A549 (cell line): ENCODE data around the gene PIP5KL1. TPM values are rescaled to one million over a fixed set of nuclear protein-coding genes. Genes with fewer than 3 reads are reported as not detected.
A peak's percentile ranks its signal among the peaks of the same experiment; 100 is the strongest.

Experiments
- ATAC-seq, 2 experiments: fragments of 200-7000 bp in 1 of 2; fragments of >200 bp in 1 of 2; cut with Nextera tagmentation in 1 of 2; cut with Tn5 transposase in 1 of 2; 3 replicates each; pipeline versions ENCODE4 v1.8.0 to v1.9.1; 2018 to 2020; ENCODE audit warnings: mild to moderate bottlenecking in 1 of 2, moderate library complexity in 1 of 2
- CTCF ChIA-PET: fragments of 300-600 bp; sonication (Branson Sonifier 250); formaldehyde crosslinking; extraction: SDS; loops from one replicate; lab custom pipeline; 2021; ENCODE audit warnings: antibody characterized with exemption, inconsistent platforms; lab: Yijun Ruan, JAX
- POLR2A ChIA-PET: fragments of 350-600 bp; formaldehyde crosslinking; extraction: SDS; loops from one replicate; lab custom pipeline; 2021; ENCODE audit warnings: antibody characterized with exemption, inconsistent platforms; lab: Yijun Ruan, JAX
- DNase-seq, 2 experiments: peaks; one replicate each; pipeline versions ENCODE4 v3.0.0 to v3.0.0-alpha.2; 2011 to 2016; ENCODE audit warnings: low read depth in 1 of 2, low spot score in 1 of 2
- FAIRE-seq: peaks from 2 replicates; lab custom pipeline; 2011; peaks lifted over from hg19 to GRCh38; lab: Jason Lieb, UNC
- H3K27ac ChIP-seq, 2 experiments: fragments of >200 bp; sonication (Bioruptor Twin); formaldehyde crosslinking; 3 replicates each; pipeline ENCODE4 v1.5.1; 2016 to 2017
- H3K4me1 ChIP-seq: fragments of >200 bp; sonication (Bioruptor Twin); formaldehyde crosslinking; 3 replicates; pipeline ENCODE4 v1.6.1; 2016
- H3K4me2 ChIP-seq: fragments of >200 bp; sonication (Bioruptor Twin); formaldehyde crosslinking; 3 replicates; pipeline ENCODE4 v1.6.1; 2016
- H3K4me3 ChIP-seq: fragments of >200 bp; sonication (Bioruptor Twin); formaldehyde crosslinking; 3 replicates; pipeline ENCODE4 v1.5.1; 2016
- H3K9me3 ChIP-seq: fragments of >200 bp; sonication (Bioruptor Twin); formaldehyde crosslinking; 3 replicates; pipeline ENCODE4 v1.6.1; 2016
- CHD2 ChIP-seq: fragments of 150-350 bp; IDR thresholded peaks from 2 replicates; pipeline ENCODE4 v1.6.1; 2014; ENCODE audit warnings: low read length; ENCODE audit not compliant: partially characterized antibody
- EHF ChIP-seq: fragments of 250-450 bp; sonication (Bioruptor Pico); IDR thresholded peaks from 2 replicates; pipeline ENCODE4 v1.5.0; 2020; ENCODE audit warnings: mild to moderate bottlenecking
- FOSB ChIP-seq: fragments of 250-450 bp; sonication (Bioruptor Pico); IDR thresholded peaks from 2 replicates; pipeline ENCODE4 v1.5.0; 2020; ENCODE audit warnings: mild to moderate bottlenecking, moderate library complexity
- HEYL ChIP-seq: fragments of 250-450 bp; sonication (Bioruptor Pico); IDR thresholded peaks from 2 replicates; pipeline ENCODE4 v1.8.0; 2021; ENCODE audit warnings: mild to moderate bottlenecking, moderate library complexity
- HOXB5 ChIP-seq: fragments of 250-450 bp; sonication (Bioruptor Pico); IDR thresholded peaks from 2 replicates; pipeline ENCODE4 v1.5.0; 2020; ENCODE audit warnings: mild to moderate bottlenecking, moderate library complexity
- JUN ChIP-seq, 2 experiments: fragments of >200 bp; sonication (Bioruptor Twin); formaldehyde crosslinking; IDR thresholded peaks; 2 replicates in 1 of 2; 3 replicates in 1 of 2; pipeline ENCODE4 v1.6.1; 2016 to 2017
- JUNB ChIP-seq: fragments of >200 bp; sonication (Bioruptor Twin); formaldehyde crosslinking; IDR thresholded peaks from 2 replicates; pipeline ENCODE4 v1.6.1; 2016
- NPAS2 ChIP-seq: fragments of 250-450 bp; sonication (Bioruptor Pico); IDR thresholded peaks from 2 replicates; pipeline ENCODE4 v1.8.0; 2022; ENCODE audit warnings: mild to moderate bottlenecking, moderate library complexity, borderline replicate concordance
- PHF8 ChIP-seq: fragments of 200-600 bp; sonication (generic); IDR thresholded peaks from 2 replicates; pipeline ENCODE4 v1.6.1; 2016; ENCODE audit warnings: low read depth, mild to moderate bottlenecking, antibody characterized with exemption, moderate library complexity, borderline replicate concordance
- POLR2AphosphoS2 ChIP-seq: conservative IDR thresholded peaks from 2 replicates; pipeline ENCODE4 v1.6.1; 2012; ENCODE audit warnings: low read length, improper control_type of control experiment, inconsistent platforms
- RNF2 ChIP-seq: fragments of 200-600 bp; sonication (generic); IDR thresholded peaks from 2 replicates; pipeline ENCODE4 v1.6.1; 2016; ENCODE audit warnings: low read depth, mild to moderate bottlenecking, antibody characterized with exemption, moderate library complexity, borderline replicate concordance
- SMC3 ChIP-seq: fragments of >200 bp; sonication (Bioruptor Twin); formaldehyde crosslinking; IDR thresholded peaks from 3 replicates; pipeline ENCODE4 v1.6.1; 2018; ENCODE audit warnings: inconsistent platforms
- SREBF2 ChIP-seq: fragments of 450-650 bp; IDR thresholded peaks from 2 replicates; pipeline ENCODE4 v1.6.1; 2014; ENCODE audit warnings: mild to moderate bottlenecking, moderate library complexity
- TP53 ChIP-seq: fragments of 250-450 bp; sonication (Bioruptor Pico); IDR thresholded peaks from 2 replicates; pipeline ENCODE4 v1.5.0; 2021; ENCODE audit warnings: mild to moderate bottlenecking, moderate library complexity
- ZNF302 ChIP-seq: fragments of 250-450 bp; sonication (Bioruptor Pico); IDR thresholded peaks from 2 replicates; pipeline ENCODE4 v1.9.0; 2021; ENCODE audit warnings: inconsistent platforms, mild to moderate bottlenecking, moderate library complexity
- WGBS: methylation state at CpG from one replicate; pipeline ENCODE4 v1.1.6; 2017; ENCODE audit errors: missing lambda C conversion rate; 5-methylcytosine and 5-hydroxymethylcytosine counted together
- polyA plus RNA-seq, 4 experiments: library from polyadenylated mRNA; depleted of rRNA in 3 of 4; stranded (reverse); fragments of >200 nt; fragmentation: RNase III in 1 of 4; extraction: RNeasy Plus Mini Kit Qiagen cat#74134 plus additional on column Dnase treatment in 1 of 4; gene quantifications; 2 replicates in 3 of 4; 3 replicates in 1 of 4; pipeline ENCODE4 v1.2.3, GENCODE V29; 2011 to 2017
- TF ChIP-seq, protein P1 (sequence below): IDR thresholded peaks from 2 replicates; pipeline ENCODE4 v1.6.1; 2012

The PIP5KL1 gene
- polyA plus RNA-seq, 2 of the 4 experiments (the other 2 are of a cell fraction) = 2.4 to 2.5 TPM

DNA sequence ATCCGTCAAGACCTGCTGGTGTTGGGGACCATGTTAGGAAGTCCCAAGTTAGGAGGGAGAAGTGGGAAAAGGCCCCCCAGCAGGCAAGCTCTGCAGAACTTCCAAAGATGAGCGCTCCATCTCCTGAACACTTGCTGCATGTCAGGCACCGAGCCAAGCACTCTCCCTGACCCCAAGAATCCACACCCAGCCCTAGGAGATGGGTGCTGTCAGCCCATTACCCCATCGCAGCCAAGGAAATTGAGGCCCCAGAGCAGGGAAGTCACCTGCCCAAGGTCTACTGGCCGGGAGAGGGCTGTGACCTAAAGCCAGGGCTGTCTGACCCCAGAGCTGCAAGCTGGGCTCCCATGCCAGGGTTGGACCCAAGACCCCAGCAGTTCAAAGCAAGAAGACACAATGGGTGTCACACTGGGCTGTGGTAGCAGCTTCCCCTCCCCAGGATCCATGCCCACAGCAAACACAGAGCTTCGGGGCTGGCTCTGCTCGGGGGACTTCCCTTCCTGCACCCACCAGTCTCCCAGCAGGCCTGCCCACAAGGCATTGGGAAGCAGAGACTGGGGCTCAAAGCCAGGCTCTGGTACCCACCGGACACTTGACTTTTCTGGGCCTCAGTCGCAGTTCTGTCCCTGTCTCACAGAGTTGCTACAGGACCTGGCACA is 36.7 kb upstream of the PIP5KL1 start:
- CTCF ChIA-PET = interaction anchor here (0.6 to 19.4 kb wide), 8 partner anchors 9 to 67 kb away, joined by 3 to 365 read pairs (median 6); partner anchors contain the start of gene DPM2
- POLR2A ChIA-PET = interaction anchor here (1.0 kb wide), 1 partner anchor 127 kb away, joined by 3 read pairs; no protein-coding TSS in a partner anchor
- WGBS = 64% methylated on average over 6 of the region's 9 CpGs
- peak overlapping the region; percentile 98 for H3K4me2 ChIP-seq
- H3K9me3 ChIP-seq = no peaks in the 10 kb centered on the region
- FAIRE-seq (no peak), DNase-seq (no peak), ATAC-seq (no peak)
- H3K27ac ChIP-seq = peak overlapping the region; percentile 89 to 98
- TF ChIP-seq PHF8 = no peak
- no peak overlapping the region for H3K4me3 ChIP-seq
- H3K4me1 ChIP-seq = peaks cover 99% of the 10 kb centered on the region

DNA sequence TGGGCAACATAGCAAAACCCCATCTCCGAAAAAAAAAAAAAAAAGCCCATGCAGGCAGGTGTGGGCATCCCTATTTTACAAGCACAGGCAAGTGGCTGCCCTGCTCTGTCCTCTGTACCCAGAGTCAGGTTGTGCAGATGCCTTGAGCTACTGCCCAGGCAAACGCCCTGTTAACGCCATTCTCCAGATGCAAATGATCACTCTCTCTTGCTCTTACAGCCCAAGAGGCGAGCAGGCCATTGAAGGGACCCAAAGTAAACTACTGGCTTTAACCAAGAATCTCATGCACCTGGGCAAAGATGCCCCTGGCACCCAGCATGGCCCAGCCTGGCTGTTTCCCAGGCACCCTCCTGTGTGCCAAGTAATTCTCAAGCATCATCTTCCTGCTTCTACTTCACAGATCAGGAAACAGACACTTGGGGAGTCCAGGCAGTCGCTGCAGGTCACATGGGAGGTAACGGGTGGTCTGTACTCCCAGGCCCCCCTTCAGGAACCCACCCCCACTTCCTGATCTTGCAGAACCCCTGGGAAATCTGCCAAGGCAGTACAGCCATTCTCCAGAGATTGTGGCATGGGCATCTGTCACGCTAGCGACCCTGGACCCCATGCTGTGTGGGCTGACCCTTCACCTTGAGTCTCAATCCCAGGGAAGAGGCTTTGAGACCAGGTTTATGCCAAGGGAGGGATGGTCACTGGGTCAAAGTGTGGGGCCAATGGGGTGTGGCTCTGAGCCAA is 36.0 kb upstream of the PIP5KL1 start:
- POLR2A ChIA-PET = interaction anchor here (0.7 to 2.1 kb wide), 3 partner anchors 15 to 195 kb away, joined by 4 to 10 read pairs (median 4); partner anchors contain the start of gene EEIG1
- no peak overlapping the region for H3K4me3 ChIP-seq
- H3K4me1 ChIP-seq = peaks cover 94% of the 10 kb centered on the region
- H3K4me2 ChIP-seq = peak overlapping the region; percentile 98
- FAIRE-seq = no peak
- 75% methylated on average over 8 of the region's 8 CpGs for WGBS
- CTCF ChIA-PET = interaction anchor here (0.7 to 19.4 kb wide), 7 partner anchors 9 to 151 kb away, joined by 3 to 365 read pairs (median 9); partner anchors contain the start of gene DPM2
- H3K27ac ChIP-seq = peak overlapping the region; percentile 89 to 98
- TF ChIP-seq HEYL (CRISPR knock-in tag) = no peak
- no peak for TF ChIP-seq NPAS2
- no peaks in the 10 kb centered on the region for H3K9me3 ChIP-seq
- no peak for DNase-seq
- no peak for ATAC-seq

DNA sequence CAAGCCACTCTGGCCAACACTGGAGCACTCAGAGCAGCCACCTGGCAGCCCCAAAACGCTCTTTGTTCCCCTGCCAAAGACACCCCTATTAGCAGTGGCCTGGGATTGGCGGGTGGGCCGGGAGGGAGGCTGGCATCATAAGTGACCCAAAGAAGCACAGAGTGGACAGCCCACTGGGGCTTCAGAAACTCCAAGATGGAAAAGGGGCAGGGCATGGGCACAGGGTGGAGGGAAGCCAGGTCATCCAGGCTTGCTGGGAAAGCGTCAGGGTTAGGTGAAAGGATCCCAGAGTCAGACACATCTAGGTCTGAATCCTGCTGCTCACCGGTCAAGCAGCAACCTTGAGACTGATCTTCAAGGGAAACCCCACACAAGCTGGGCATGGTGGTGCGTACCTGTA is 35.4 kb upstream of the PIP5KL1 start:
- peak; percentile 0 to 15; a peak in 4 of 6 replicates for ATAC-seq
- CTCF ChIA-PET = interaction anchor here (0.7 to 19.4 kb wide), 6 partner anchors 10 to 152 kb away, joined by 3 to 365 read pairs (median 7); partner anchors contain the start of gene DPM2

DNA sequence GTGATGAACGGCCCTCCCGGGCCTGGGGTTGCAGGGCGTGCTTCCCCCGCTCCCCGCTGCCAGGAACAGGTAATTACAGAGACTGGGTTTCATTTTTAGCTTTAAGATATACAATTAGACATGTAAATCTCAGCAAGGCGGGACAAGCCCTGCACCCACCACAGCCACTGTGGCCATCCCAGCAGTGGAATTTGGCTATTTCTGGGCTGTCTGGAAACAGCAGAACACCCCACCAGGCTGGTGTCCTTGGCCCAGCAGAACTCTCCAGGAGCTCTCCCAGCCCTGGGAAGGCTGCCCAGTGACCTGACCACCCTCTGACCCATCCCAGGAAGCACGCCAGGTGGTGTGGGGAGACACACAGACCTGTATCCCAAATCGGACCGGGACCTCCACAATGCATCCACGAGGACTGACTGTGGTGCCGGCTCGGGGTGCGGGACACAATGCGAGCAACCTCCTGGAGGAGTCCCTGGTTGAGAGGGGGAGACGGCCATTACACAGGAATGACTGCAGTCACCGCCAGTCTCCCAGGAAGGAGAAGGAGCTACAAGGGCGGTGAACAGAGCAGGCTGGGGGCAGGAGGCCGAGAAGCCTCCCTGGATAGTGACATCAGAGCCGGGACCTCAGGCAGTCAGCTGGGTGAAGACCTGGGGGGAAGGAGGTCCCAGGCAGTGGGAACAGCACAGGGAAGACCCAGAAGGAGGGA is 32.9 kb upstream of the PIP5KL1 start:
- Histone ChIP-seq H3K4me1 (peaks cover 78% of the 10 kb centered on the region), H3K27ac (peak overlapping the region; percentile 89 to 98), H3K9me3 (no peaks in the 10 kb centered on the region), H3K4me2 (peak overlapping the region; percentile 98), H3K4me3 (no peak overlapping the region)
- 79% methylated on average over 19 of the region's 19 CpGs for WGBS
- CTCF ChIA-PET = interaction anchor here (0.6 to 35.7 kb wide), 8 partner anchors 8 to 229 kb away, joined by 3 to 827 read pairs (median 4); partner anchors contain the start of genes DPM2 and TOR2A
- no peak for DNase-seq
- no peak for TF ChIP-seq SMC3
- TF ChIP-seq CHD2 = no peak
- no peak for TF ChIP-seq FOSB (CRISPR knock-in tag)
- TF ChIP-seq SREBF2 = no peak
- no peak for TF ChIP-seq POLR2AphosphoS2
- no peak for TF ChIP-seq JUN (IDR thresholded peaks at IDR 0.05)
- no peak for TF ChIP-seq HOXB5 (CRISPR knock-in tag)
- TF ChIP-seq EHF (CRISPR knock-in tag) = no peak
- no peak for ATAC-seq
- no peak for FAIRE-seq
- POLR2A ChIA-PET = no interaction called here

More for the DNA sequence above, 35.4 kb upstream of the PIP5KL1 start:
- POLR2A ChIA-PET = interaction anchor here (0.7 to 2.1 kb wide), 5 partner anchors 11 to 195 kb away, joined by 3 to 10 read pairs (median 4); partner anchors contain the start of gene EEIG1
- FAIRE-seq = no peak
- H3K9me3 ChIP-seq = no peaks in the 10 kb centered on the region
- H3K4me3 ChIP-seq = no peak overlapping the region
- H3K4me1 ChIP-seq = peaks cover 90% of the 10 kb centered on the region
- WGBS = 75% methylated on average over 3 of the region's 6 CpGs
- H3K27ac ChIP-seq = peak overlapping the region; percentile 89 to 98
- no peak for DNase-seq
- TF ChIP-seq EHF (CRISPR knock-in tag) = no peak
- 0 out of 5 replicates have a peak, but pooled peaks of 1 of the 2 experiments have one; percentile 11 for TF ChIP-seq JUN (IDR thresholded peaks at IDR 0.05)
- no peak for TF ChIP-seq ZNF302
- no peak for TF ChIP-seq RNF2
- no peak for TF ChIP-seq TP53 (CRISPR knock-in tag)
- TF ChIP-seq JUNB = no peak
- TF ChIP-seq, protein P1, sequence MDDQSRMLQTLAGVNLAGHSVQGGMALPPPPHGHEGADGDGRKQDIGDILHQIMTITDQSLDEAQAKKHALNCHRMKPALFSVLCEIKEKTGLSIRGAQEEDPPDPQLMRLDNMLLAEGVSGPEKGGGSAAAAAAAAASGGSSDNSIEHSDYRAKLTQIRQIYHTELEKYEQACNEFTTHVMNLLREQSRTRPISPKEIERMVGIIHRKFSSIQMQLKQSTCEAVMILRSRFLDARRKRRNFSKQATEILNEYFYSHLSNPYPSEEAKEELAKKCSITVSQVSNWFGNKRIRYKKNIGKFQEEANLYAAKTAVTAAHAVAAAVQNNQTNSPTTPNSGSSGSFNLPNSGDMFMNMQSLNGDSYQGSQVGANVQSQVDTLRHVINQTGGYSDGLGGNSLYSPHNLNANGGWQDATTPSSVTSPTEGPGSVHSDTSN = no peak
- H3K4me2 ChIP-seq = peak overlapping the region; percentile 98
